ENCODE measurements around the gene CELF2. TPM values are rescaled to one million over a fixed set of nuclear protein-coding genes. Genes with fewer than 3 reads are reported as not detected.

Gene CELF2
- total RNA-seq, 1 donor from 2014 or later: 11.0 TPM

- no peak for DNase-seq (ENCODE audit: low read depth)
- TF ChIP-seq, protein P1, sequence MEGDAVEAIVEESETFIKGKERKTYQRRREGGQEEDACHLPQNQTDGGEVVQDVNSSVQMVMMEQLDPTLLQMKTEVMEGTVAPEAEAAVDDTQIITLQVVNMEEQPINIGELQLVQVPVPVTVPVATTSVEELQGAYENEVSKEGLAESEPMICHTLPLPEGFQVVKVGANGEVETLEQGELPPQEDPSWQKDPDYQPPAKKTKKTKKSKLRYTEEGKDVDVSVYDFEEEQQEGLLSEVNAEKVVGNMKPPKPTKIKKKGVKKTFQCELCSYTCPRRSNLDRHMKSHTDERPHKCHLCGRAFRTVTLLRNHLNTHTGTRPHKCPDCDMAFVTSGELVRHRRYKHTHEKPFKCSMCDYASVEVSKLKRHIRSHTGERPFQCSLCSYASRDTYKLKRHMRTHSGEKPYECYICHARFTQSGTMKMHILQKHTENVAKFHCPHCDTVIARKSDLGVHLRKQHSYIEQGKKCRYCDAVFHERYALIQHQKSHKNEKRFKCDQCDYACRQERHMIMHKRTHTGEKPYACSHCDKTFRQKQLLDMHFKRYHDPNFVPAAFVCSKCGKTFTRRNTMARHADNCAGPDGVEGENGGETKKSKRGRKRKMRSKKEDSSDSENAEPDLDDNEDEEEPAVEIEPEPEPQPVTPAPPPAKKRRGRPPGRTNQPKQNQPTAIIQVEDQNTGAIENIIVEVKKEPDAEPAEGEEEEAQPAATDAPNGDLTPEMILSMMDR (conservative IDR thresholded peaks at IDR 0.05; ENCODE audit: low read depth, low read length): no peak
- no peak overlapping the region for H3K4me3 ChIP-seq (ENCODE audit: low read depth, low read length)
Measured at GRCh38 chr10:11218395-11218794, 200.7 kb downstream of the CELF2 start.

GRCh38 chr10:11219431-11219830 lies 201.8 kb downstream of the CELF2 start:
- DNase-seq (ENCODE audit: low read depth): no peak
- TF ChIP-seq, protein P1 (conservative IDR thresholded peaks at IDR 0.05; ENCODE audit: low read depth, low read length): no peak
- no peak overlapping the region for H3K4me3 ChIP-seq (ENCODE audit: low read depth, low read length)

DNA sequence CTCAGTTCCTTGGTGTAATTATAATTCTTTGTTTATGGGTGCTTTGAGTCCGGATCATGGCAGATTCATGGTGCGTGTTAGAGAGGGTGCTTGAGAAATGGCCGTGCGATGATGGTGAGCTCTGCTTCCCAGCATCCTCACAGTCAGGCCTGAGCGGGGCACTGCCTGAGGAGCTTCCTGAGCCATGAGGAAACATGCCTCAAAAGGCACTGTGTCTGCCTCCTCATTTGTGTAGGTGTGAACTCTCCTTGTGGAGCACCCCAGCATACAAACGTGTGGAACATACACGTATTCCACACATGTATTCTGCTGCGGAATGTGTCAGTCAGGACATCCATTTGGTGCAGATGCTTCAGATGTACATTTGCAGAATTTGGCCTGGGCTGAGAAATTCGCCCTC lies 205.4 kb downstream of the CELF2 start:
- no peak for DNase-seq (ENCODE audit: low read depth)
- no peak overlapping the region for H3K4me3 ChIP-seq (ENCODE audit: low read depth, low read length)
- TF ChIP-seq, protein P1 (conservative IDR thresholded peaks at IDR 0.05; ENCODE audit: low read depth, low read length): no peak

DNA sequence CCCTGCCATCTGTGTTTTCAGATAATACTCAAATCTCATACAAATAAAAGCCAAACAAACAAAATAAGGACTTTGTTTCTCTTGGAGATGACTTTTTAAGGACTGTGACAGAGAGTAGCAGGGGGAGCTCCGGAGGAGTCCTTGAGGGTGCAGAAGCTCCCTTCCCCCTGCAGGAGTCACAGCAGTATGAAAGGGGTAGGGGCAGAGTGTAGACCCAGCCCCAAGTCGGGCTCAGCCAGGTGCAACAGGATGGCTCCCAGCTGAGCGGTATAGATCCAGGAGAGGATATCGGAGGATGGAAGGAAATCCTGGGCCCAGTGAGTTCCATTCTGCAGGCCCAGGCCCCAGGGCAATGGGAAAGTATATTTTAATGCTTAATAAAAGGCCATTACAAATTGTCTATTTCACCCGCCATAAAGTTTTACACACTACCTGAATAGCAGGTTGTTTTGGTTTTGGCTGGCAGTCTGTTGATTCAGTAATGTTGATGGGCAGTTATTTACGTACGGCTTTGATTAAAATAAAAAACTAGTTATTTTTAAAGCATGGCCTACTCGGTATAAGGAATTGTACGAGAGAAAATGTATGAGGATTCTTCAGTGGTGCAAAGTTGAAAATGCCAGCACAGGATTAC lies 206.0 kb downstream of the CELF2 start:
- DNase-seq (ENCODE audit: low read depth): no peak
- no peak overlapping the region for H3K4me3 ChIP-seq (ENCODE audit: low read depth, low read length)
- TF ChIP-seq, protein P1 (conservative IDR thresholded peaks at IDR 0.05; ENCODE audit: low read depth, low read length): no peak

DNA sequence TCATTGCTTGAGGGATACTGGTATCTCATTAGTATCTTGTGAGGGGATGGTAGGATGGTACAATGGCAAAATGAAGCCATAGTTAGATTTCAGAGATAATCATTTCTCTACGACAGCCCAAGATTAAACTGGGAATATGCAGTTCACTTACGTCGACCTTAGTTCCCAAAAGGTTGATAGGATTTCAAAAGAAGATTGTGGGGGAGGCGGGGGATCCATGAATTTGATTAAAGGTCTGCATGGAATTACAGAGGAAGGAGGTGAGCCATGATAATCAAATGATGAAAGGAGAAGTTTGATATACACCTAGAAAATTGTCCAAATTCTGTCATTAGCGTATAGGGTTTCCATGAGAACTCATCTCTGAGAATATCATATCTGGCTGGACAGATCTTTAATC lies 206.6 kb downstream of the CELF2 start:
- no peak overlapping the region for H3K4me3 ChIP-seq (ENCODE audit: low read depth, low read length)
- TF ChIP-seq, protein P1 (conservative IDR thresholded peaks at IDR 0.05; ENCODE audit: low read depth, low read length): no peak
- DNase-seq (ENCODE audit: low read depth): no peak

GRCh38 chr10:11224792-11225416 lies 207.2 kb downstream of the CELF2 start:
- TF ChIP-seq, protein P1 (conservative IDR thresholded peaks at IDR 0.05; ENCODE audit: low read depth, low read length): no peak
- no peak for DNase-seq (ENCODE audit: low read depth)
- H3K4me3 ChIP-seq (ENCODE audit: low read depth, low read length): no peak overlapping the region

GRCh38 chr10:11225935-11226334 lies 208.3 kb downstream of the CELF2 start:
- H3K4me3 ChIP-seq (ENCODE audit: low read depth, low read length): no peak overlapping the region
- TF ChIP-seq, protein P1 (conservative IDR thresholded peaks at IDR 0.05; ENCODE audit: low read depth, low read length): no peak
- DNase-seq (ENCODE audit: low read depth): no peak

All from epithelial cell of proximal tubule (primary cell).